HepG2 (cell line): Measurements from ENCODE around the gene CHCHD5. TPM values are rescaled to one million over a fixed set of nuclear protein-coding genes. Genes with fewer than 3 reads are reported as not detected.

Experiments
- IKZF4 ChIP-seq: sonication (generic); formaldehyde crosslinking; IDR thresholded peaks from 2 replicates; pipeline ENCODE4 v1.5.1; 2020; ENCODE audit warnings: borderline replicate concordance, mild to moderate bottlenecking, low read depth, missing genetic modification reagents; ENCODE audit errors: not compliant biosample characterization
- MYPOP ChIP-seq: sonication (generic); formaldehyde crosslinking; IDR thresholded peaks from 2 replicates; pipeline ENCODE4 v1.8.1; 2023; ENCODE audit warnings: mild to moderate bottlenecking, moderate library complexity, missing genetic modification reagents
- NR2C2 ChIP-seq: sonication (generic); formaldehyde crosslinking; IDR thresholded peaks from 2 replicates; pipeline ENCODE4 v1.4.0; 2020; ENCODE audit warnings: missing genetic modification reagents, mild to moderate bottlenecking, moderate library complexity, borderline replicate concordance
- PAX8 ChIP-seq: sonication (generic); formaldehyde crosslinking; IDR thresholded peaks from 2 replicates; pipeline ENCODE4 v1.8.0; 2022; ENCODE audit warnings: mild to moderate bottlenecking, missing genetic modification reagents, borderline replicate concordance
- SRSF1 ChIP-seq: fragments of 200-400 bp; formaldehyde crosslinking; optimal IDR thresholded peaks from 2 replicates; pipeline ENCODE3; 2017; ENCODE audit warnings: mild to moderate bottlenecking, low read depth, low read length, moderate library complexity
- STAT5B ChIP-seq: sonication (generic); formaldehyde crosslinking; IDR thresholded peaks from 2 replicates; pipeline ENCODE4 v1.4.0; 2020; ENCODE audit warnings: missing genetic modification reagents
- TEAD2 ChIP-seq: sonication (generic); formaldehyde crosslinking; IDR thresholded peaks from 2 replicates; pipeline ENCODE4 v1.9.0; 2021; ENCODE audit warnings: missing genetic modification reagents
- ZNF251 ChIP-seq: sonication (generic); formaldehyde crosslinking; IDR thresholded peaks from 2 replicates; pipeline ENCODE4 v1.9.0; 2021; ENCODE audit warnings: mild to moderate bottlenecking, missing genetic modification reagents
- ZNF317 ChIP-seq: sonication (generic); formaldehyde crosslinking; IDR thresholded peaks from 2 replicates; pipeline ENCODE4 v1.5.0; 2020; ENCODE audit warnings: mild to moderate bottlenecking, missing genetic modification reagents
- ZNF446 ChIP-seq: sonication (generic); formaldehyde crosslinking; IDR thresholded peaks from 2 replicates; pipeline ENCODE4 v1.5.0; 2020; ENCODE audit warnings: mild to moderate bottlenecking, missing genetic modification reagents
- ZNF558 ChIP-seq: sonication (generic); formaldehyde crosslinking; IDR thresholded peaks from 2 replicates; pipeline ENCODE4 v1.9.0; 2022; ENCODE audit warnings: mild to moderate bottlenecking, missing genetic modification reagents, borderline replicate concordance
- ZNF569 ChIP-seq: sonication (generic); formaldehyde crosslinking; IDR thresholded peaks from 2 replicates; pipeline ENCODE4 v1.5.0; 2020; ENCODE audit warnings: mild to moderate bottlenecking, missing genetic modification reagents, moderate library complexity, borderline replicate concordance
- ZNF607 ChIP-seq: sonication (generic); formaldehyde crosslinking; IDR thresholded peaks from 2 replicates; pipeline ENCODE4 v1.5.1; 2020; ENCODE audit warnings: missing genetic modification reagents, mild to moderate bottlenecking, borderline replicate concordance
- ZNF619 ChIP-seq: sonication (generic); formaldehyde crosslinking; IDR thresholded peaks from 2 replicates; pipeline ENCODE4 v1.4.0; 2020; ENCODE audit warnings: mild to moderate bottlenecking, missing genetic modification reagents
- ZNF768 ChIP-seq: sonication (generic); formaldehyde crosslinking; IDR thresholded peaks from 2 replicates; pipeline ENCODE4 v1.4.0; 2020; ENCODE audit warnings: missing genetic modification reagents
- ZNF782 ChIP-seq: sonication (generic); formaldehyde crosslinking; IDR thresholded peaks from 2 replicates; pipeline ENCODE4 v1.4.0; 2020; ENCODE audit warnings: missing genetic modification reagents, mild to moderate bottlenecking, borderline replicate concordance
- ZSCAN29 ChIP-seq: sonication (generic); formaldehyde crosslinking; conservative IDR thresholded peaks from 2 replicates; pipeline ENCODE4 v1.4.0; 2020; ENCODE audit warnings: mild to moderate bottlenecking, missing genetic modification reagents
- polyA plus RNA-seq, 8 experiments: library from polyadenylated mRNA; depleted of rRNA in 3 of 8; stranded (reverse) in 7 of 8; unstranded in 1 of 8; fragments of >200 nt; fragmentation: Illumina TruSeq in 4 of 8; extraction: Trizol in 4 of 8; gene quantifications; 2 replicates each; pipeline versions ENCODE4 v1.2.1 to v1.2.3, GENCODE V29; 2011 to 2016; ENCODE audit warnings: low read depth in 4 of 8, missing spikeins in 1 of 8, mixed read lengths in 1 of 8; ENCODE audit not compliant: insufficient read depth in 1 of 8
- total RNA-seq, 5 experiments: library from RNA; depleted of rRNA; stranded (reverse); fragments of >200 nt; fragmentation: Illumina TruSeq; extraction: Trizol; gene quantifications; 2 replicates each; pipeline ENCODE4 v1.2.3, GENCODE V29; 2016; ENCODE audit warnings: low read depth in 1 of 5
- TF ChIP-seq, protein P1 (sequence below): sonication (generic); formaldehyde crosslinking; IDR thresholded peaks from 2 replicates; pipeline ENCODE4 v1.4.0; 2020; ENCODE audit warnings: mild to moderate bottlenecking, missing genetic modification reagents
- TF ChIP-seq, protein P2 (sequence below): sonication (generic); formaldehyde crosslinking; IDR thresholded peaks from 2 replicates; pipeline ENCODE4 v1.4.0; 2020; ENCODE audit warnings: mild to moderate bottlenecking, missing genetic modification reagents
- TF ChIP-seq, protein P3 (sequence below): sonication (generic); formaldehyde crosslinking; IDR thresholded peaks from 2 replicates; pipeline ENCODE4 v1.4.0; 2020; ENCODE audit warnings: missing genetic modification reagents

The CHCHD5 gene
- total and polyA plus RNA-seq, 2 of the 13 experiments (the other 11 are each of a cell fraction or from before 2014, with no cell fraction given): 19.0 to 23.9 TPM

- TF ChIP-seq ZNF569 (CRISPR knock-in tag): peak; percentile 93; the same call in 1 of the 2 replicates
- TF ChIP-seq IKZF4: peak; percentile 76
- TF ChIP-seq ZNF251 (CRISPR knock-in tag): peak; percentile 72; the same call in 1 of the 2 replicates
- no peak for TF ChIP-seq ZSCAN29
- peak; percentile 86 for TF ChIP-seq SRSF1
- TF ChIP-seq ZNF782 (CRISPR knock-in tag): peak; percentile 95
- TF ChIP-seq STAT5B (CRISPR knock-in tag): peak; percentile 95
- TF ChIP-seq, protein P1, sequence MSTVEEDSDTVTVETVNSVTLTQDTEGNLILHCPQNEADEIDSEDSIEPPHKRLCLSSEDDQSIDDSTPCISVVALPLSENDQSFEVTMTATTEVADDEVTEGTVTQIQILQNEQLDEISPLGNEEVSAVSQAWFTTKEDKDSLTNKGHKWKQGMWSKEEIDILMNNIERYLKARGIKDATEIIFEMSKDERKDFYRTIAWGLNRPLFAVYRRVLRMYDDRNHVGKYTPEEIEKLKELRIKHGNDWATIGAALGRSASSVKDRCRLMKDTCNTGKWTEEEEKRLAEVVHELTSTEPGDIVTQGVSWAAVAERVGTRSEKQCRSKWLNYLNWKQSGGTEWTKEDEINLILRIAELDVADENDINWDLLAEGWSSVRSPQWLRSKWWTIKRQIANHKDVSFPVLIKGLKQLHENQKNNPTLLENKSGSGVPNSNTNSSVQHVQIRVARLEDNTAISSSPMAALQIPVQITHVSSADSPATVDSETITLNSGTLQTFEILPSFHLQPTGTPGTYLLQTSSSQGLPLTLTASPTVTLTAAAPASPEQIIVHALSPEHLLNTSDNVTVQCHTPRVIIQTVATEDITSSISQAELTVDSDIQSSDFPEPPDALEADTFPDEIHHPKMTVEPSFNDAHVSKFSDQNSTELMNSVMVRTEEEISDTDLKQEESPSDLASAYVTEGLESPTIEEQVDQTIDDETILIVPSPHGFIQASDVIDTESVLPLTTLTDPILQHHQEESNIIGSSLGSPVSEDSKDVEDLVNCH (CRISPR knock-in tag): no peak
- peak; percentile 71; the same call in 1 of the 2 replicates for TF ChIP-seq ZNF619 (CRISPR knock-in tag)
- TF ChIP-seq, protein P2, sequence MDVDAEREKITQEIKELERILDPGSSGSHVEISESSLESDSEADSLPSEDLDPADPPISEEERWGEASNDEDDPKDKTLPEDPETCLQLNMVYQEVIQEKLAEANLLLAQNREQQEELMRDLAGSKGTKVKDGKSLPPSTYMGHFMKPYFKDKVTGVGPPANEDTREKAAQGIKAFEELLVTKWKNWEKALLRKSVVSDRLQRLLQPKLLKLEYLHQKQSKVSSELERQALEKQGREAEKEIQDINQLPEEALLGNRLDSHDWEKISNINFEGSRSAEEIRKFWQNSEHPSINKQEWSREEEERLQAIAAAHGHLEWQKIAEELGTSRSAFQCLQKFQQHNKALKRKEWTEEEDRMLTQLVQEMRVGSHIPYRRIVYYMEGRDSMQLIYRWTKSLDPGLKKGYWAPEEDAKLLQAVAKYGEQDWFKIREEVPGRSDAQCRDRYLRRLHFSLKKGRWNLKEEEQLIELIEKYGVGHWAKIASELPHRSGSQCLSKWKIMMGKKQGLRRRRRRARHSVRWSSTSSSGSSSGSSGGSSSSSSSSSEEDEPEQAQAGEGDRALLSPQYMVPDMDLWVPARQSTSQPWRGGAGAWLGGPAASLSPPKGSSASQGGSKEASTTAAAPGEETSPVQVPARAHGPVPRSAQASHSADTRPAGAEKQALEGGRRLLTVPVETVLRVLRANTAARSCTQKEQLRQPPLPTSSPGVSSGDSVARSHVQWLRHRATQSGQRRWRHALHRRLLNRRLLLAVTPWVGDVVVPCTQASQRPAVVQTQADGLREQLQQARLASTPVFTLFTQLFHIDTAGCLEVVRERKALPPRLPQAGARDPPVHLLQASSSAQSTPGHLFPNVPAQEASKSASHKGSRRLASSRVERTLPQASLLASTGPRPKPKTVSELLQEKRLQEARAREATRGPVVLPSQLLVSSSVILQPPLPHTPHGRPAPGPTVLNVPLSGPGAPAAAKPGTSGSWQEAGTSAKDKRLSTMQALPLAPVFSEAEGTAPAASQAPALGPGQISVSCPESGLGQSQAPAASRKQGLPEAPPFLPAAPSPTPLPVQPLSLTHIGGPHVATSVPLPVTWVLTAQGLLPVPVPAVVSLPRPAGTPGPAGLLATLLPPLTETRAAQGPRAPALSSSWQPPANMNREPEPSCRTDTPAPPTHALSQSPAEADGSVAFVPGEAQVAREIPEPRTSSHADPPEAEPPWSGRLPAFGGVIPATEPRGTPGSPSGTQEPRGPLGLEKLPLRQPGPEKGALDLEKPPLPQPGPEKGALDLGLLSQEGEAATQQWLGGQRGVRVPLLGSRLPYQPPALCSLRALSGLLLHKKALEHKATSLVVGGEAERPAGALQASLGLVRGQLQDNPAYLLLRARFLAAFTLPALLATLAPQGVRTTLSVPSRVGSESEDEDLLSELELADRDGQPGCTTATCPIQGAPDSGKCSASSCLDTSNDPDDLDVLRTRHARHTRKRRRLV (CRISPR knock-in tag): peak; percentile 95
- peak; percentile 99; the same call in 1 of the 2 replicates for TF ChIP-seq ZNF558 (CRISPR knock-in tag)
- TF ChIP-seq ZNF607 (CRISPR knock-in tag): peak; percentile 81
- TF ChIP-seq NR2C2 (CRISPR knock-in tag): peak; percentile 96
- TF ChIP-seq TEAD2: peak; percentile 93
- TF ChIP-seq MYPOP (CRISPR knock-in tag): no peak; the same call in none of the 2 replicates
- TF ChIP-seq ZNF317 (CRISPR knock-in tag): peak; percentile 92
- TF ChIP-seq, protein P3, sequence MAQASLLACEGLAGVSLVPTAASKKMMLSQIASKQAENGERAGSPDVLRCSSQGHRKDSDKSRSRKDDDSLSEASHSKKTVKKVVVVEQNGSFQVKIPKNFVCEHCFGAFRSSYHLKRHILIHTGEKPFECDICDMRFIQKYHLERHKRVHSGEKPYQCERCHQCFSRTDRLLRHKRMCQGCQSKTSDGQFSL: peak; percentile 82; the same call in 1 of the 2 replicates
- TF ChIP-seq PAX8 (CRISPR knock-in tag): peak; percentile 69; the same call in 1 of the 2 replicates
- peak; percentile 74; the same call in 1 of the 2 replicates for TF ChIP-seq ZNF446 (CRISPR knock-in tag)
- TF ChIP-seq ZNF768: peak; percentile 87
These were observed 42.1 kb upstream of the CHCHD5 start, which contains the start of gene POLR1B (continued) for GRCh38 chr2:112542123-112542983.
